HFFc6 (cell line): ENCODE data around the gene APOL6. TPM values are rescaled to one million over a fixed set of nuclear protein-coding genes. Genes with fewer than 3 reads are reported as not detected.

ENCODE experiments used
- DNase-seq: peaks from one replicate; pipeline ENCODE4 v3.0.0-alpha.2; 2018
- H3K27ac Mint-ChIP-seq: 2 replicates; pipeline ENCODE4 v1.8.0; 2020; ENCODE audit warnings: mild to moderate bottlenecking, mixed read lengths
- H3K27me3 Mint-ChIP-seq: 2 replicates; pipeline ENCODE4 v1.8.0; 2021; ENCODE audit warnings: mild to moderate bottlenecking, moderate library complexity, mixed read lengths; ENCODE audit not compliant: insufficient read depth
- H3K36me3 Mint-ChIP-seq: 2 replicates; pipeline ENCODE4 v1.8.0; 2021; ENCODE audit warnings: low read depth, mixed read lengths
- H3K4me1 Mint-ChIP-seq: 2 replicates; pipeline ENCODE4 v1.8.0; 2020; ENCODE audit warnings: low read depth, mixed read lengths
- H3K4me3 Mint-ChIP-seq: 2 replicates; pipeline ENCODE4 v1.8.0; 2020; ENCODE audit warnings: mild to moderate bottlenecking, moderate library complexity, mixed read lengths
- H3K9me3 Mint-ChIP-seq: 2 replicates; pipeline ENCODE4 v1.8.0; 2020; ENCODE audit warnings: mild to moderate bottlenecking, mixed read lengths
- CTCF ChIP-seq: fragments of 200-600 bp; sonication (generic); IDR thresholded peaks from 2 replicates; pipeline ENCODE4 v1.5.0; 2021; ENCODE audit warnings: antibody characterized with exemption, mild to moderate bottlenecking
- total RNA-seq, 6 experiments: library from RNA; stranded (reverse); fragmentation: NEBNext Ultra II Directional; extraction: Animal tissue kit (Norgen Biotek cat#: 25700); gene quantifications; 2 replicates in 1 of 6; 3 replicates in 5 of 6; pipeline ENCODE4 v1.2.3, GENCODE V29; 2021

APOL6 gene
- total RNA-seq, 6 experiments from 2014 or later: 1.4 to 3.6 (median 3.4) TPM

GRCh38 chr22:35641494-35642120 lies 6.6 kb upstream of the APOL6 start:
- H3K4me1 Mint-ChIP-seq: peaks cover 30% of the 10 kb centered on the region
- H3K4me3 Mint-ChIP-seq: no peak overlapping the region

GRCh38 chr22:35642305-35642741 lies 5.9 kb upstream of the APOL6 start:
- H3K27ac Mint-ChIP-seq: no peak overlapping the region

More at GRCh38 chr22:35641494-35642120, 6.6 kb upstream of the APOL6 start:
- TF ChIP-seq CTCF: no peak
- no peaks in the 10 kb centered on the region for H3K36me3 Mint-ChIP-seq
- H3K27ac Mint-ChIP-seq: no peak overlapping the region
- DNase-seq: no peak
- no peaks in the 10 kb centered on the region; the same call in none of the 2 replicates for H3K27me3 Mint-ChIP-seq
- H3K9me3 Mint-ChIP-seq: no peaks in the 10 kb centered on the region

GRCh38 chr22:35643991-35644390 lies 4.3 kb upstream of the APOL6 start:
- H3K4me3 Mint-ChIP-seq: no peak overlapping the region
- peaks cover 39% of the 10 kb centered on the region for H3K4me1 Mint-ChIP-seq
- no peaks in the 10 kb centered on the region; the same call in 1 of the 2 replicates for H3K27me3 Mint-ChIP-seq
- DNase-seq: no peak
- no peak for TF ChIP-seq CTCF
- no peaks in the 10 kb centered on the region for H3K9me3 Mint-ChIP-seq
- H3K27ac Mint-ChIP-seq: no peak overlapping the region
- no peaks in the 10 kb centered on the region for H3K36me3 Mint-ChIP-seq

More at GRCh38 chr22:35642305-35642741, 5.9 kb upstream of the APOL6 start:
- H3K9me3 Mint-ChIP-seq: no peaks in the 10 kb centered on the region
- TF ChIP-seq CTCF: no peak
- H3K4me1 Mint-ChIP-seq: peaks cover 37% of the 10 kb centered on the region
- no peak overlapping the region for H3K4me3 Mint-ChIP-seq
- no peaks in the 10 kb centered on the region; the same call in none of the 2 replicates for H3K27me3 Mint-ChIP-seq
- no peaks in the 10 kb centered on the region for H3K36me3 Mint-ChIP-seq
- peak; percentile 13 for DNase-seq

- H3K36me3 Mint-ChIP-seq: no peaks in the 10 kb centered on the region
- no peaks in the 10 kb centered on the region; the same call in 1 of the 2 replicates for H3K27me3 Mint-ChIP-seq
- H3K27ac Mint-ChIP-seq: no peak overlapping the region
- TF ChIP-seq CTCF: no peak
- no peak overlapping the region for H3K4me3 Mint-ChIP-seq
- peaks cover under 1% of the 10 kb centered on the region; the same call in 1 of the 2 replicates for H3K9me3 Mint-ChIP-seq
- peaks cover 44% of the 10 kb centered on the region for H3K4me1 Mint-ChIP-seq
- DNase-seq: no peak
Measured at GRCh38 chr22:35645646-35646045, 2.6 kb upstream of the APOL6 start.

- H3K9me3 Mint-ChIP-seq: peaks cover 8% of the 10 kb centered on the region; the same call in 1 of the 2 replicates
- H3K4me3 Mint-ChIP-seq: peak overlapping the region; percentile 95
- H3K27me3 Mint-ChIP-seq: no peaks in the 10 kb centered on the region; the same call in 1 of the 2 replicates
- no peak for TF ChIP-seq CTCF
- peaks cover 37% of the 10 kb centered on the region for H3K4me1 Mint-ChIP-seq
- no peak for DNase-seq
- peaks cover 6% of the 10 kb centered on the region for H3K36me3 Mint-ChIP-seq
- H3K27ac Mint-ChIP-seq: peak overlapping the region; percentile 98
Measured at GRCh38 chr22:35649026-35649553, 844 bp downstream of the APOL6 start.
